GM12864 (cell line): ENCODE results near the gene MAP3K10.
A peak's percentile ranks its signal among the peaks of the same experiment; 100 is the strongest.
"Not testable (repeated sequence)": the region's sequence is repeated elsewhere in the genome, so short reads cannot be mapped to it uniquely, and the experiment has no call there.

Source experiments
- DNase-seq: peaks from one replicate; pipeline ENCODE4 v3.0.0-alpha.2; 2011; ENCODE audit warnings: low read depth
- H3K4me3 ChIP-seq: 2 replicates; pipeline ENCODE4 v1.5.1; 2011; ENCODE audit warnings: mild to moderate bottlenecking, low read depth, low read length, control low read depth
- TF ChIP-seq, protein P1 (sequence below): IDR thresholded peaks from 2 replicates; pipeline ENCODE4 v1.5.1; 2011; ENCODE audit warnings: low read depth, mild to moderate bottlenecking, moderate library complexity, low read length, control low read depth, inconsistent platforms; ENCODE audit errors: missing control alignments

Gene MAP3K10

DNA sequence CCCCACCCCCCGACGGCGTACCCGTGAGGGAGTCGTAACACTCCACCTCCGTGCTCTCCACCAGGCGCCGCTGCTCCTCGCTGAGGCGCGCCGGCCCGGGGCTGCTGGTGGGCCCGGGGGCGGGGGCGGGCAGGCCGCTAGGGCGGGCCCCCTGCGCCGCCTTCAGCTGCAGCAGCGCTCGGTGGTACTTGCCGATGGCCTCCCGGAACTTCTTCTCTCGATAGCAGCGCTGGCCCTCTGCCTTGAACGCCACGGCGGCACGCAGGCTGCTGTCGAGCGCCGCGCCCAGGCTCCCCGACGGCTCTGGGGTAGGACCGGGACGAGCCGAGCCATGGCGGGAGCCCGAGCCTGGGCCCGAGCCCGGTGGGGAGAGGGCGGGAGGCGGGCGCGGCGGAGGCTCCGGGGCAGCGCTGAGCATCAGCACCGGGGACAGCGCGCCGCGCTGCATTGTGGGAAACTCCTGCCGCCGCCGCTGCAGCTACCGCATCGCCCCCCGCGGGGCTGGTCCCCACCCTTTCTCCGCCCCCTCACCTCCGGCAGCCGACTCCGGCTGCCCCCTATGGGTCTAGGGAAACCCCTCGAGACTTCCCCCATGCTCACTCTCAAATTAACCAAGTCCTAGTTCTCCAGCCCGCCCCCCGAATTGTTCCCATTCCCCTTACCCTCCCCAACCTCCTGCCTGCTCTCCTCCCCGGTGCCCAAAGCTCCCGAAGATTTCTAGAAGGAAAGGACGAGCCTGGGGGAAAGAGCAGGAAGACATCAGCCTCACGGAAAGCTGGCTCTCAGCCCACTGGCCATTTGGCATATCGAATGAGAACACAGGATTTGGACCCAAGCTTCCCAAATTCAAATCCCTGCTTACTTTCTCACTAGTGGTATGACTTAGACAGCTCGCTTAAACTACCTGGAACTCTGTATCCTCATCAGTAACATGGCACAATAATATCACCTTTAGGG lies 27.0 kb downstream of the MAP3K10 start, which contains the start of gene TTC9B:
Gene TTC9B, minus strand, starts transcription at position 451 of the 957 bp plus-strand sequence. Its CDS starts 3 bp downstream, at position 448.
- H3K4me3 ChIP-seq = no peak within 1 kb of the TSS
- TF ChIP-seq, protein P1, sequence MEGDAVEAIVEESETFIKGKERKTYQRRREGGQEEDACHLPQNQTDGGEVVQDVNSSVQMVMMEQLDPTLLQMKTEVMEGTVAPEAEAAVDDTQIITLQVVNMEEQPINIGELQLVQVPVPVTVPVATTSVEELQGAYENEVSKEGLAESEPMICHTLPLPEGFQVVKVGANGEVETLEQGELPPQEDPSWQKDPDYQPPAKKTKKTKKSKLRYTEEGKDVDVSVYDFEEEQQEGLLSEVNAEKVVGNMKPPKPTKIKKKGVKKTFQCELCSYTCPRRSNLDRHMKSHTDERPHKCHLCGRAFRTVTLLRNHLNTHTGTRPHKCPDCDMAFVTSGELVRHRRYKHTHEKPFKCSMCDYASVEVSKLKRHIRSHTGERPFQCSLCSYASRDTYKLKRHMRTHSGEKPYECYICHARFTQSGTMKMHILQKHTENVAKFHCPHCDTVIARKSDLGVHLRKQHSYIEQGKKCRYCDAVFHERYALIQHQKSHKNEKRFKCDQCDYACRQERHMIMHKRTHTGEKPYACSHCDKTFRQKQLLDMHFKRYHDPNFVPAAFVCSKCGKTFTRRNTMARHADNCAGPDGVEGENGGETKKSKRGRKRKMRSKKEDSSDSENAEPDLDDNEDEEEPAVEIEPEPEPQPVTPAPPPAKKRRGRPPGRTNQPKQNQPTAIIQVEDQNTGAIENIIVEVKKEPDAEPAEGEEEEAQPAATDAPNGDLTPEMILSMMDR = no peak
- no peak for DNase-seq

DNA sequence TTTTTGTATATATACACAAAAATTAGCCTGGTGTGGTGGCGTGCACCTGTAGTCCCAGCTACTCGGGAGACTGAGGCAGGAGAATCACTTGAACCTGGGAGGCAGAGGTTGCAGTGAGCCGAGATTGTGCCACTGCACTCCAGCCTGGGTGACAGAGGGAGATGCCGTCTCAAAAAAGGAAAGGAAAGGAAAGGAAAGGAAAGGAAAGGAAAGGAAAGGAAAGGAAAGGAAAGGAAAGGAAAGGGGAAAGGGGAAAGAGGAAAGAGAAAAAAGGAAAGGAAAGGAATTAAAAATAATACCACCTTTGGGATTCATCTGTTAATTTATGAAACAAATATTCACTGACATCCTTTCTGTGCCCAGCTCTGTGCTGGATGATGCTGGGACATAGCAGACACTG lies 27.8 kb downstream of the MAP3K10 start:
- not testable (repeated sequence) for H3K4me3 ChIP-seq, DNase-seq

DNA sequence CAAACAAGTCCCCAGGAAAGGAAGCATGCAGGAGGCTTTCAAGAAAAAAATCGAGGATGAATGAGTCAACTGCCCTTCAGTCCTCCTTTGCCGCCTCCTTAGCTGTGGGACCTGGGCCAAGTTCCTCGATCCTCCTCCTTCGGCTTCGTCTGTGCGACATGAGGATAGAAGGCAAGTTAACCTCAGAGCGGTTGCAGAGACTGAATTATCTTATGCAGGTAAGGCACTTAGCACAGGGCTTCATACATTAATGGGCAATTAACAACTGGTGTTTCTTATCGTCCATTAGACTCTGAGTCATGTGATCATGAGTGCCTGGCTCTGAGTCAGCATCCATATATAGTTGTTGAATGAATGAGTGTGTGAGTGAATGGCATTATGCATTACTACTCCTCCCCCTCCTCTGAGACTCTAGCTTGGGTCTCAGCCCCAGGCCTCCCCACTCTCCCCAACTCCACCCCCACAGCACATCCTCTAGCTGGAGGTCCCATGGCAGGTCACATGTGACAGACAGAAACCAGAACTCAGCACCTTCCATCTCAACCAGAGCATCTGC lies 28.6 kb downstream of the MAP3K10 start:
- no peak overlapping the region for H3K4me3 ChIP-seq
- DNase-seq = no peak
- TF ChIP-seq, protein P1 = no peak

DNA sequence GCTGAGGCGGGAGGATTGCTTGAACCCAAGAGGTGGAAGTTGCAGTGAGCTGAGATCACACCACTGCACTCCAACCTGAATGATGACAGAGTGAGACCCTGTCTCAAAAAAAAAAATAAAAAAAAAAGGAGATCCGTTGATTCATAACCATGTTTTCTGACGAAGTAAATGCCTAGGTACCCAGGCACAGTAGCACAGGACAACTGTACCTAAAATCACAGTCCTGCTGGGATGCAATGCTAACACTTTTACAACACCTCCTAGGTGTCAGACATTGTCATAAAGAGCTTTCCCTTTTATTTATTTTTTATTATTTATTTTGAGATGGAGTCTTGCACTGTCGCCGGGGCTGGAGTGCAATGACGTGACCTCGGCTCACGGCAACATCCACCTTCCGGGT lies 29.4 kb downstream of the MAP3K10 start:
- TF ChIP-seq, protein P1 = no peak
- no peak overlapping the region for H3K4me3 ChIP-seq
- no peak for DNase-seq

DNA sequence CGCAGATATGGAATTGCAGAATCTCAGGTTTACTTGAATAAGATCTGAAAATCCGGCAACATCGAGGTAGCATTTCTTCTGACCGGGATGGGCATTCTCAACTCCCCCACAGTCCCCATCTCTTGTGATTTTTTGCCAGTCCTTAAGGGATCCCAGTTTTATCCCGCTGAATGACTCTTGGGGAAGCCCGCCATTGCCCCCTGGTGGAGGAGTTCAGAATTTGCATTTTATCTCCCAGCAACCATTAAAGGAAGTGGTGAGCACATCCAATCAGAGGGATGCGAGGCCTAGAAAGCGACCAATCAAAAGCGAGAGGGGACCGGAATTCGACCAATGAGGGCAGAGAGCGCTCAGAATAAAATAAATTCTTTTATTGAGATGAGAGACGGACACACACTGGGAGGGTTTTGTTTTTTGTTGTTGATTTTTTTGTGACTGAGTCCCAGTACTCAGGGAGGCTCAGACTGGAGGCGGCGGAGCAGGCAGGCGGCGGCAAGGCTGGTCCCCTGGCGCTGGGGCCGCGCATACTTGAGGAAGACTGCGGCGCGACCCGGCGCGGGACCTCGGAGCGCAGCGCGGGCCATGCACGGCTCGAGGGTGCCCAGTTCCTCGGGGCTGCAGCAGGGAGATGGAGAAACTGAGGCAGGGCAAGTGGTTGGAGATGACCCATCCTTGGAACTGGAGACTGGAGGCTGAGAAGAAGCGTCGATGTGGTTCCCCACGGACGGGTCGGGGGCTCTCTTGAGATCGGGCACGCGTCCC lies 30.8 kb downstream of the MAP3K10 start:
- TF ChIP-seq, protein P1 = peak; percentile 69
- DNase-seq = peak; percentile 60
- no peak overlapping the region for H3K4me3 ChIP-seq

DNA sequence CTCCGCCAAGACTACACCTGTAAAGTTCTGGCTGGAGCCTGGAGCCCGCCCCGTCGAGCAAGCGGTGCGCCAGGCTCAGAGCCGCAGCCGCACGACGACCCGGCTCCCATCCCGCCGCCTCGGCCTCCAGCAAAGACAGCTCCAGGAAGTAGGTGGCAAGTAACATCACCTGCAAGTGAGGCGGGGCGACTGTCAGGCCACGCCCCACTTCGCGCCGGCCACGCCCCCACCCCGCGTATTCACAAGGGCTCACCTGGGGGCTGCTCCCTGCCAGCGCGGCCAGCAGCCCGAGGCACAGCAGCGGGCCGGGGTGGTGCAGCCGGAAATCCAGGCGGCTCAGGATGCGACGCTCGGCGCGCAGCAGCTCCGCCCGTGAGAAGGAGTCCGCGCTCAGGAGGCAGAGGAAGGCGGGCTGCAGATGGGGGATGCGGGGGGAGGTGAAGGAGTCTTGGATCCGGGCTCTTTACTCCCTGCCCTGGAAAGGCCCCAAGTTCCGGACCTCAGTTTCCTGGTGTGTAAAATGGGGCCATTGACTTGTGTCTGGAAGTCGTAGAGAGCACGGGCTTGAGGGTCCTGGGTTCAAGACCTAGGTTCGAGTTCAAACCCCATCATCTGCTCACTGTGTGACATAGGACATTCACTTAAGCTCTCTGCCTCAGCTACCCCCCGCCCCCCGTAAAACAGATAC lies 32.1 kb downstream of the MAP3K10 start:
- no peak for DNase-seq
- TF ChIP-seq, protein P1 = no peak
- H3K4me3 ChIP-seq = no peak overlapping the region
